IMR-90 (cell line): ENCODE measurements around the gene NELL1. TPM values are rescaled to one million over a fixed set of nuclear protein-coding genes. Genes with fewer than 3 reads are reported as not detected.

Source experiments
- ATAC-seq: fragments of 200-7000 bp; cut with Tn5 transposase; 2 replicates; pipeline ENCODE4 v1.9.1; 2020; ENCODE audit warnings: low read depth, mild to moderate bottlenecking, moderate library complexity
- BruUV-seq: library from RNA; stranded (reverse); fragments of 400-500 nt; replicated peaks from 2 replicates; lab custom pipeline; 2021; lab: Mats Ljungman, UMichigan
- CTCF ChIA-PET: fragments of 300-600 bp; formaldehyde crosslinking; extraction: SDS; loops from one replicate; lab custom pipeline; 2021; ENCODE audit warnings: antibody characterized with exemption; lab: Yijun Ruan, JAX
- POLR2A ChIA-PET: fragments of 300-600 bp; sonication (Branson Sonifier 250); formaldehyde crosslinking; loops from one replicate; lab custom pipeline; 2022; ENCODE audit warnings: antibody characterized with exemption; ENCODE audit not compliant: unreplicated experiment; lab: Charles Lee
- DNase-seq: peaks from one replicate; pipeline ENCODE4 v3.0.0; 2013
- H2AFZ ChIP-seq: replicated peaks from 2 replicates; pipeline ENCODE3; 2013; ENCODE audit warnings: low read length, mild to moderate bottlenecking; ENCODE audit not compliant: poor library complexity
- H2AK5ac ChIP-seq: 2 replicates; pipeline ENCODE4 v1.6.1; 2013; ENCODE audit warnings: low read depth, low read length, inconsistent platforms
- H2AK9ac ChIP-seq: replicated peaks from 2 replicates; pipeline ENCODE3; 2013; ENCODE audit warnings: mild to moderate bottlenecking, low read depth, low read length, moderate library complexity; ENCODE audit not compliant: poor library complexity
- H2BK120ac ChIP-seq: 2 replicates; pipeline ENCODE4 v1.6.1; 2013; ENCODE audit warnings: low read depth, low read length, inconsistent platforms
- H2BK15ac ChIP-seq: 3 replicates; pipeline ENCODE4 v1.6.1; 2013; ENCODE audit warnings: low read depth, low read length, inconsistent platforms
- H2BK20ac ChIP-seq: 2 replicates; pipeline ENCODE4 v1.6.1; 2013; ENCODE audit warnings: low read depth, mild to moderate bottlenecking, inconsistent platforms, low read length, moderate library complexity
- H2BK5ac ChIP-seq: 2 replicates; pipeline ENCODE4 v1.6.1; 2013; ENCODE audit warnings: mild to moderate bottlenecking, low read depth, low read length, inconsistent platforms; ENCODE audit not compliant: poor library complexity, severe bottlenecking
- H3K14ac ChIP-seq: replicated peaks from 2 replicates; pipeline ENCODE4 v1.6.1; 2013; ENCODE audit warnings: low read depth, low read length, inconsistent platforms
- H3K18ac ChIP-seq: 2 replicates; pipeline ENCODE4 v1.6.1; 2013; ENCODE audit warnings: low read depth, low read length, control low read depth
- H3K23ac ChIP-seq: 2 replicates; pipeline ENCODE4 v1.6.1; 2013; ENCODE audit warnings: low read depth, low read length, inconsistent platforms
- H3K27ac ChIP-seq: 2 replicates; pipeline ENCODE4 v1.5.1; 2013; ENCODE audit warnings: mild to moderate bottlenecking, control low read depth, low read length; ENCODE audit not compliant: insufficient read depth
- H3K27me3 ChIP-seq: 2 replicates; pipeline ENCODE4 v1.6.1; 2013; ENCODE audit warnings: low read length; ENCODE audit not compliant: control insufficient read depth, insufficient read depth
- H3K36me3 ChIP-seq: 2 replicates; pipeline ENCODE4 v1.6.1; 2013; ENCODE audit warnings: low read length, mixed read lengths; ENCODE audit not compliant: control insufficient read depth, insufficient read depth
- H3K4ac ChIP-seq: 2 replicates; pipeline ENCODE4 v1.6.1; 2013; ENCODE audit warnings: low read depth, low read length, inconsistent platforms
- H3K4me1 ChIP-seq: 2 replicates; pipeline ENCODE4 v1.6.1; 2013; ENCODE audit warnings: low read length, mixed read lengths; ENCODE audit not compliant: control insufficient read depth, insufficient read depth
- H3K4me2 ChIP-seq: 2 replicates; pipeline ENCODE4 v1.6.1; 2013; ENCODE audit warnings: low read depth, mild to moderate bottlenecking, control low read depth, low read length, moderate library complexity
- H3K4me3 ChIP-seq: 2 replicates; pipeline ENCODE4 v1.5.1; 2013; ENCODE audit warnings: low read depth, mild to moderate bottlenecking, control low read depth, low read length, moderate library complexity; ENCODE audit not compliant: insufficient read depth
- H3K56ac ChIP-seq: 2 replicates; pipeline ENCODE4 v1.6.1; 2013; ENCODE audit warnings: low read length, inconsistent platforms; ENCODE audit not compliant: insufficient read depth; ENCODE audit errors: extremely low read depth
- H3K79me1 ChIP-seq, 2 experiments: 2 replicates each; pipeline ENCODE4 v1.6.1; 2013; ENCODE audit warnings: low read length in 2 of 2, inconsistent platforms in 1 of 2, low read depth in 1 of 2
- H3K9ac ChIP-seq: 2 replicates; pipeline ENCODE4 v1.6.1; 2013; ENCODE audit warnings: low read depth, low read length, control low read depth
- H3K9me1 ChIP-seq: 2 replicates; pipeline ENCODE4 v1.6.1; 2013; ENCODE audit warnings: low read length, inconsistent platforms; ENCODE audit not compliant: insufficient read depth
- H3K9me3 ChIP-seq: 2 replicates; pipeline ENCODE4 v1.6.1; 2013; ENCODE audit warnings: low read length; ENCODE audit not compliant: control insufficient read depth, insufficient read depth
- H4K20me1 ChIP-seq: 2 replicates; pipeline ENCODE4 v1.6.1; 2013; ENCODE audit warnings: low read length, inconsistent platforms; ENCODE audit not compliant: insufficient read depth
- H4K5ac ChIP-seq: 2 replicates; pipeline ENCODE4 v1.6.1; 2013; ENCODE audit warnings: mild to moderate bottlenecking, low read depth, low read length, control low read depth
- H4K8ac ChIP-seq, 2 experiments: 2 replicates each; pipeline ENCODE4 v1.6.1; 2013; ENCODE audit warnings: low read depth in 2 of 2, low read length in 2 of 2, control low read depth in 1 of 2, inconsistent platforms in 1 of 2
- H4K91ac ChIP-seq: 2 replicates; pipeline ENCODE4 v1.6.1; 2013; ENCODE audit warnings: low read depth, low read length, inconsistent platforms; ENCODE audit not compliant: insufficient read depth
- BHLHE40 ChIP-seq: fragments of 150-350 bp; IDR thresholded peaks from 2 replicates; pipeline ENCODE4 v1.6.1; 2016; ENCODE audit warnings: mild to moderate bottlenecking, low read depth, low read length
- CHD1 ChIP-seq: IDR thresholded peaks from 2 replicates; pipeline ENCODE4 v1.6.1; 2012; ENCODE audit warnings: low read depth, low read length, improper control_type of control experiment
- FOS ChIP-seq: fragments of 150-350 bp; IDR thresholded peaks from 2 replicates; pipeline ENCODE4 v1.6.1; 2016; ENCODE audit warnings: low read depth, low read length
- MAFK ChIP-seq: IDR thresholded peaks from 2 replicates; pipeline ENCODE4 v1.6.1; 2012; ENCODE audit warnings: low read depth, low read length, improper control_type of control experiment
- NFE2L2 ChIP-seq: fragments of 150-350 bp; IDR thresholded peaks from 2 replicates; pipeline ENCODE4 v1.6.1; 2016; ENCODE audit warnings: low read depth, mild to moderate bottlenecking, low read length
- POLR2A ChIP-seq: IDR thresholded peaks from 2 replicates; pipeline ENCODE4 v1.6.1; 2012; ENCODE audit warnings: mild to moderate bottlenecking, low read depth, low read length
- RAD21 ChIP-seq: IDR thresholded peaks from 2 replicates; pipeline ENCODE4 v1.6.1; 2012; ENCODE audit warnings: low read length, improper control_type of control experiment
- RCOR1 ChIP-seq: IDR thresholded peaks from 2 replicates; pipeline ENCODE4 v1.6.1; 2012; ENCODE audit warnings: mild to moderate bottlenecking, low read length, improper control_type of control experiment; ENCODE audit not compliant: insufficient replicate concordance
- RFX5 ChIP-seq: IDR thresholded peaks from 2 replicates; pipeline ENCODE4 v1.8.0; 2012; ENCODE audit warnings: low read depth, mild to moderate bottlenecking, low read length, moderate library complexity
- SMC3 ChIP-seq: fragments of 150-350 bp; IDR thresholded peaks from 2 replicates; pipeline ENCODE4 v1.6.1; 2016; ENCODE audit warnings: low read depth, mild to moderate bottlenecking, antibody characterized with exemption, low read length, moderate library complexity
- dilution Hi-C: fragments of 300-500 bp; cut with HindIII; formaldehyde crosslinking; loops from one replicate; pipeline ENCODE4 v1.14.3; 2018; ENCODE audit warnings: low sequenced_read_pairs; ENCODE audit not compliant: unreplicated experiment
- in situ Hi-C: fragments of 300-500 bp; cut with MboI; formaldehyde crosslinking; loops from 3 replicates; pipeline ENCODE4 v1.14.3; 2019; ENCODE audit warnings: low sequenced_read_pairs, inconsistent platforms, mixed read lengths
- intact Hi-C: fragments of 100-400 bp; cut with micrococcal nuclease; formaldehyde crosslinking; loops from 2 replicates; pipeline ENCODE4 v1.10.0; 2022
- polyA plus RNA-seq, 3 experiments: library from polyadenylated mRNA; depleted of rRNA; stranded (reverse); fragments of >200 nt; gene quantifications; 2 replicates each; pipeline ENCODE4 v1.2.3, GENCODE V29; 2012; ENCODE audit warnings: low replicate concordance in 1 of 3
- total RNA-seq: library from RNA; depleted of rRNA; stranded (reverse); fragments of >200 nt; gene quantifications from 2 replicates; pipeline ENCODE4 v1.2.3, GENCODE V29; 2012
- TF ChIP-seq, protein P1 (sequence below): conservative IDR thresholded peaks from 2 replicates; pipeline ENCODE4 v1.5.1; 2012; ENCODE audit warnings: mild to moderate bottlenecking, low read depth, low read length, improper control_type of control experiment

The NELL1 gene
- total and polyA plus RNA-seq, 2 of the 4 experiments (the other 2 are of a cell fraction): not detected

DNA sequence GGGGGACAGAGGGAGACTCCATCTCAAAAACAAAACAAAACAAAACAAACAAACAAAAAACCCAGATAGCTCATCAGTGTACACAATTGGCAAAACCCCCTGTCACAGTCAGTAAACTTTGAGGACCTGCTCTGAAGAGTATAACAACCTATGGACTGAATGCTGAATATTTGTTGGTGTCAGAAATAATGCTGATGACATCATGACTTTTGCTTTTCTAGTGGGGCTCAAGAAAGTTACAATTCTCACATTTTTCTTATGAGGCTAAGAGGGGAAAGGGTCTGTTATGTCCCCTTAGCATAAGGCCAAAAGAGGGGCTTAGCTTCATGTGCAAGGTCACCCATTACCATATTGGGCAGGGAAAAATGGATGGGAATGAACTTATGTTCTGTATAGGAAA, 207.4 kb downstream of the NELL1 start:
- no peak overlapping the region for H3K4me2 ChIP-seq
- no peak overlapping the region for H2BK15ac ChIP-seq
- in situ Hi-C loops (no loop called here), dilution Hi-C loops (no loop called here), intact Hi-C loops (no loop called here)
- no peaks in the 10 kb centered on the region for H3K9me1 ChIP-seq
- H3K4me1 ChIP-seq: no peaks in the 10 kb centered on the region
- H3K36me3 ChIP-seq: no peaks in the 10 kb centered on the region
- ChIA-PET CTCF (no interaction called here), POLR2A (no interaction called here)
- DNase-seq (no peak), ATAC-seq (no peak)
- no peak overlapping the region for H3K14ac ChIP-seq
- no peak overlapping the region for H2AFZ ChIP-seq
- no peak overlapping the region for H3K56ac ChIP-seq
- no peak overlapping the region for H2AK5ac ChIP-seq
- no peak overlapping the region for H3K23ac ChIP-seq
- H4K91ac ChIP-seq: no peak overlapping the region
- no peak overlapping the region for H2BK120ac ChIP-seq
- no peak overlapping the region for H3K18ac ChIP-seq
- no peaks in the 10 kb centered on the region for H3K27me3 ChIP-seq
- no peak overlapping the region for H3K27ac ChIP-seq
- H3K4ac ChIP-seq: no peak overlapping the region
- H2AK9ac ChIP-seq: no peak overlapping the region
- H4K20me1 ChIP-seq: no peaks in the 10 kb centered on the region
- H3K9ac ChIP-seq: no peak overlapping the region
- H4K8ac ChIP-seq: no peak overlapping the region
- peaks cover 9% of the 10 kb centered on the region for H3K9me3 ChIP-seq
- BruUV-seq: no TSS peak
- no peak overlapping the region for H2BK20ac ChIP-seq
- no peak overlapping the region for H3K4me3 ChIP-seq
- H3K79me1 ChIP-seq: no peaks in the 10 kb centered on the region
- H2BK5ac ChIP-seq: no peak overlapping the region
- H4K5ac ChIP-seq: no peak overlapping the region
- TF ChIP-seq, protein P1, sequence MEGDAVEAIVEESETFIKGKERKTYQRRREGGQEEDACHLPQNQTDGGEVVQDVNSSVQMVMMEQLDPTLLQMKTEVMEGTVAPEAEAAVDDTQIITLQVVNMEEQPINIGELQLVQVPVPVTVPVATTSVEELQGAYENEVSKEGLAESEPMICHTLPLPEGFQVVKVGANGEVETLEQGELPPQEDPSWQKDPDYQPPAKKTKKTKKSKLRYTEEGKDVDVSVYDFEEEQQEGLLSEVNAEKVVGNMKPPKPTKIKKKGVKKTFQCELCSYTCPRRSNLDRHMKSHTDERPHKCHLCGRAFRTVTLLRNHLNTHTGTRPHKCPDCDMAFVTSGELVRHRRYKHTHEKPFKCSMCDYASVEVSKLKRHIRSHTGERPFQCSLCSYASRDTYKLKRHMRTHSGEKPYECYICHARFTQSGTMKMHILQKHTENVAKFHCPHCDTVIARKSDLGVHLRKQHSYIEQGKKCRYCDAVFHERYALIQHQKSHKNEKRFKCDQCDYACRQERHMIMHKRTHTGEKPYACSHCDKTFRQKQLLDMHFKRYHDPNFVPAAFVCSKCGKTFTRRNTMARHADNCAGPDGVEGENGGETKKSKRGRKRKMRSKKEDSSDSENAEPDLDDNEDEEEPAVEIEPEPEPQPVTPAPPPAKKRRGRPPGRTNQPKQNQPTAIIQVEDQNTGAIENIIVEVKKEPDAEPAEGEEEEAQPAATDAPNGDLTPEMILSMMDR: no peak
- TF ChIP-seq POLR2A (no peak), RFX5 (no peak), RAD21 (no peak), FOS (no peak), BHLHE40 (no peak), SMC3 (no peak), CHD1 (no peak), NFE2L2 (no peak), MAFK (no peak), RCOR1 (no peak)
